ENCODE measurements around the gene TNFAIP8L1.

TNFAIP8L1 gene

DNA sequence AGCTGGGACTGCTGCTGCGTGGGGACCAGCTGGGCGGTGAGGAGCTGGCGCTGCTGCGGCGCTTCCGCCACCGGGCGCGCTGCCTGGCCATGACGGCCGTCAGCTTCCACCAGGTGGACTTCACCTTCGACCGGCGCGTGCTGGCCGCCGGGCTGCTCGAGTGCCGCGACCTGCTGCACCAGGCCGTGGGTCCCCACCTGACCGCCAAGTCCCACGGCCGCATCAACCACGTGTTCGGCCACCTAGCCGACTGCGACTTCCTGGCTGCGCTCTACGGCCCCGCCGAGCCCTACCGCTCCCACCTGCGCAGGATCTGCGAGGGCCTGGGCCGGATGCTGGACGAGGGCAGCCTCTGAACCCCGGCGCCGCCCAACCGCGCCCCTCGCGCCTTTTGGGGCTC is 12.8 kb downstream of the TNFAIP8L1 start:
- 95 to 97% methylated on average over 38 to 40 of the region's 44 CpGs for WGBS, 2 experiments (ENCODE audit: insufficient coverage in 2 of 2)
- Histone ChIP-seq H3K4me1 (ENCODE audit: control insufficient read depth, insufficient read depth, low read length, poor library complexity, severe bottlenecking) (no peaks in the 10 kb centered on the region), H3K36me3 (ENCODE audit: control insufficient read depth, insufficient read depth, low read length) (peaks cover 41% of the 10 kb centered on the region), H3K9me3 (ENCODE audit: control insufficient read depth, low read length) (no peaks in the 10 kb centered on the region), H3K4me3 (ENCODE audit: extremely low read depth, insufficient read depth, low read length, poor library complexity, severe bottlenecking) (no peak overlapping the region), H3K27ac (ENCODE audit: low read depth, low read length, severe bottlenecking) (no peak overlapping the region)

DNA sequence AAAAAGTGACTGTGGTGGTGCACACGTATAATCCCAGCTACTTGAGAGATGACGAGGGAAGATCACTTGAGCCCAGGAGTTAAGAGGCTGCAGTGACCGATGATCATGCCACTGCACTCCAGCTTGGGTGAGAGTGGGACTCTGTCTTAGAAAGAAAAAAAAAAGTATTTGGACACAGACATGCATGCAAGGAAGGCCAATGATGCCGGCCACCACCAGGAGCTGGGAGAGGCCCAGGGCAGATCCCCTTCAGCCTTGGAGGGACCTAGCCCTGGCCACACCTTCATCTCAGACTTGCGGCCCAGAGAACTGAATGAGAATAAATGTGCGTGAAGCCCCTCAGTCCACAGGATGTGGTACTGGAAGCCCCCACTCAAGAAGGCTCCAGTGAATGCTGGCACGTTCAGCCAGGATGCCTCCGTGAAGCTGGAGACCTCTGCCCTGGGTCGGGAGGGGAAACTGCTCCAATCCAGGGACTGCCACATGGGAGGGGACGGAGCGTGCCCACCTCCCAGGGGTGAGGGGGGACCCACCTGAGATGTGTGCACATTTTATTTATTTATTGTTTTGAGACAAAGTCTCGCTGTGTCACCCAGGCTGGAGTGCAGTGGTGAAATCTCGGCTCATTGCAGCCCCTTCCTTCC is 14.6 kb downstream of the TNFAIP8L1 start:
- Histone ChIP-seq H3K36me3 (ENCODE audit: control insufficient read depth, insufficient read depth, low read length) (peaks cover 57% of the 10 kb centered on the region), H3K4me3 (ENCODE audit: extremely low read depth, insufficient read depth, low read length, poor library complexity, severe bottlenecking) (no peak overlapping the region)
- WGBS, 2 experiments (ENCODE audit: insufficient coverage in 2 of 2): 93 to 95% methylated on average over 10 to 11 of the region's 13 CpGs

DNA sequence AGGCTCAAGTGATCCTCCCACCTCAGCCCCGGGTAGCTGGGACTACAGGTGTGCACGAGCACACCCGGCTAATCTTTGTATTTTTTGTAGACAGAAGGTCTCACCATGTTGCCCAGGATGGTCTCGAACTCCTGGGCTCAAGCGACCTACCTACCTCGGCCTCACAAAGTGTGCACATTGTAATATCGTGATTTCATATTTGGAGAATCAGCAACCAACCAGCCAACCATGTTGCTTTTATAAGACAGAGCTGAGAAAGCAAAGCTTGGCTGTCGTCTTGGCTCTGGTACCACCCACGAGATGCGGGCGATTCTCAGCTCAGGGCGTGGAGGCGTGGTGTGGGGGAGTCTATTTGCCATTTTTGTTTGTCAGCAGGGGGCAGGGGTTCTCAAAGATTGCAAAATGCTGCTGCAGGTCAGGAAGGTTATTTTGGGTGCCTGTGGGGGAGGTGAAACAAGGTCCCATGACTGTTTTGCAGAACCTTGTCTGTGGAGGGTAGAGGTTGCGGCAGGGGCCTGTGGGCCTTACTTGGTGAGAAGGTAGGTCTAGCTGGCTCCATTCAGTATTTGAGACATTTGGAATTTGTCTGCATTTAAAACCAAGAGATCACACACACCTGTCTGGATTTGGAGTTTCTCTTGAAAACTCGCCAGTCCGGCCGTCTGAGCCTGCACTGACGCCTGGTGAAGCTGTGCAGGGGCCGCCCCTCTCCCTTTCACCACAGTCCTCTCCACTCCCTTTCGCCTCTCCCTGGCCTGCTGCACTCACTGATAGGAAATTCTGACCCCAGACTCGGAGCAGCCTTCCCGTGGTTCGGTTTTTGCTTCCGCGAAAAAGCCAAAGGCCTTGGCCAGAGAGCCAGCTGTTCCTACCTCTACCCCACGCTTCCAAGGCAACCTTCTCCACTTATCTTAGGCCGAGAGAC is 15.4 kb downstream of the TNFAIP8L1 start:
- H3K9me3 ChIP-seq (ENCODE audit: control insufficient read depth, low read length): no peaks in the 10 kb centered on the region
- H3K36me3 ChIP-seq (ENCODE audit: control insufficient read depth, insufficient read depth, low read length): peaks cover 58% of the 10 kb centered on the region
- WGBS, 2 experiments (ENCODE audit: insufficient coverage in 2 of 2): 95 to 98% methylated on average over 23 to 26 of the region's 27 CpGs
- H3K4me1 ChIP-seq (ENCODE audit: control insufficient read depth, insufficient read depth, low read length, poor library complexity, severe bottlenecking): no peaks in the 10 kb centered on the region
- no peak overlapping the region for H3K4me3 ChIP-seq (ENCODE audit: extremely low read depth, insufficient read depth, low read length, poor library complexity, severe bottlenecking)
- H3K27ac ChIP-seq (ENCODE audit: low read depth, low read length, severe bottlenecking): no peak overlapping the region

More for the DNA sequence above, 14.6 kb downstream of the TNFAIP8L1 start:
- Histone ChIP-seq H3K9me3 (ENCODE audit: control insufficient read depth, low read length) (no peaks in the 10 kb centered on the region), H3K4me1 (ENCODE audit: control insufficient read depth, insufficient read depth, low read length, poor library complexity, severe bottlenecking) (no peaks in the 10 kb centered on the region), H3K27ac (ENCODE audit: low read depth, low read length, severe bottlenecking) (no peak overlapping the region)

GRCh38 chr19:4656102-4656501 is 16.8 kb downstream of the TNFAIP8L1 start:
- H3K4me3 ChIP-seq (ENCODE audit: extremely low read depth, insufficient read depth, low read length, poor library complexity, severe bottlenecking): no peak overlapping the region
- H3K9me3 ChIP-seq (ENCODE audit: control insufficient read depth, low read length): no peaks in the 10 kb centered on the region
- H3K36me3 ChIP-seq (ENCODE audit: control insufficient read depth, insufficient read depth, low read length): peaks cover 72% of the 10 kb centered on the region
- no peak overlapping the region for H3K27ac ChIP-seq (ENCODE audit: low read depth, low read length, severe bottlenecking)
- no peaks in the 10 kb centered on the region for H3K4me1 ChIP-seq (ENCODE audit: control insufficient read depth, insufficient read depth, low read length, poor library complexity, severe bottlenecking)
- WGBS, 2 experiments (ENCODE audit: insufficient coverage in 2 of 2): 96 to 100% methylated on average over 8 of the region's 8 CpGs

DNA sequence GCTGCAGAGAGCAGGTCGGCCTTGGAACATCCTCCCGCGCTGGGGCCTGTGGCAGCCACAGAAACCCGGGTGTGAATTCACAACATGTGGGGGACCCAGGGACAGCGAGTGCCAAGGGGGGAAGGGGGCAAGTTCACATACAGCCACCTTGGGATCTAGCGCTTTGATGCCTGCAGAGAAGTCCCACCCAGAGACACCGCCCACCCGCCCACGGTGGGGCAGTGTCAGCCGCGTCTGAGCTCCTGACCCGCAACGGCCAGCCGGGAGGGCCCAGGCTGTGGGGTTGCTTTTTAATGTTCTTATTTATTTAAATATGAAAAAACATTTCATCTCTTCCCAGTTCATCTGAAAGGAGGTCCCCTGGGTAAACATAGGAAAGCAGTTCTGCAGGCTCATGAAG is 17.9 kb downstream of the TNFAIP8L1 start:
- Histone ChIP-seq H3K36me3 (ENCODE audit: control insufficient read depth, insufficient read depth, low read length) (peaks cover 71% of the 10 kb centered on the region), H3K27ac (ENCODE audit: low read depth, low read length, severe bottlenecking) (no peak overlapping the region), H3K4me3 (ENCODE audit: extremely low read depth, insufficient read depth, low read length, poor library complexity, severe bottlenecking) (no peak overlapping the region), H3K9me3 (ENCODE audit: control insufficient read depth, low read length) (no peaks in the 10 kb centered on the region), H3K4me1 (ENCODE audit: control insufficient read depth, insufficient read depth, low read length, poor library complexity, severe bottlenecking) (no peaks in the 10 kb centered on the region)
- WGBS, 2 experiments (ENCODE audit: insufficient coverage in 2 of 2): 88 to 90% methylated on average over 8 to 9 of the region's 14 CpGs

DNA sequence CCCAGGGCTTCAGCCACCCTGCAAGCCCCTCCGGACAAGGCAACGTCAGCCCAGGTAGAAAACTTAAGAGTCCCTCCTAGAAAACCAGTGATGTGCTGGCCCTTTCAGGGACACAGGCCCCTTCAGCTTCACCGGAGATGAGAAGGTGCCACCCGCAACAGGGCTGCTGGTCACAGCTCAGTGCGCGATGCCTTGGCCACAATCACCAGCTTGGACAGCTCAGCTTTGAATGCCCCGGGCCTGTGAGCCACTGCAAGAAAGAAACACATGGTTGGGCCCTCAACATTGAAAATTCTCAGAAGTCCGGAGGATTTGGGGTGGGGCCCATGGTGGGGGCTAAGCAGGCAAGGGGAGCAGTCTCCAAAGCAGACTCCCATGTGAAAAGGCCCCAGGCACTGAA is 18.5 kb downstream of the TNFAIP8L1 start:
- Histone ChIP-seq H3K9me3 (ENCODE audit: control insufficient read depth, low read length) (no peaks in the 10 kb centered on the region), H3K4me3 (ENCODE audit: extremely low read depth, insufficient read depth, low read length, poor library complexity, severe bottlenecking) (no peak overlapping the region), H3K4me1 (ENCODE audit: control insufficient read depth, insufficient read depth, low read length, poor library complexity, severe bottlenecking) (no peaks in the 10 kb centered on the region), H3K36me3 (ENCODE audit: control insufficient read depth, insufficient read depth, low read length) (peaks cover 71% of the 10 kb centered on the region), H3K27ac (ENCODE audit: low read depth, low read length, severe bottlenecking) (no peak overlapping the region)
- WGBS, 2 experiments (ENCODE audit: insufficient coverage in 2 of 2): 95 to 98% methylated on average over 6 to 8 of the region's 8 CpGs

GRCh38 chr19:4660181-4660791 is 21.0 kb downstream of the TNFAIP8L1 start:
- Histone ChIP-seq H3K27ac (ENCODE audit: low read depth, low read length, severe bottlenecking) (no peak overlapping the region), H3K9me3 (ENCODE audit: control insufficient read depth, low read length) (no peaks in the 10 kb centered on the region), H3K4me1 (ENCODE audit: control insufficient read depth, insufficient read depth, low read length, poor library complexity, severe bottlenecking) (no peaks in the 10 kb centered on the region), H3K4me3 (ENCODE audit: extremely low read depth, insufficient read depth, low read length, poor library complexity, severe bottlenecking) (no peak overlapping the region), H3K36me3 (ENCODE audit: control insufficient read depth, insufficient read depth, low read length) (peaks cover 79% of the 10 kb centered on the region)
- WGBS, 2 experiments (ENCODE audit: insufficient coverage in 2 of 2): 90 to 95% methylated on average over 8 to 15 of the region's 15 CpGs

DNA sequence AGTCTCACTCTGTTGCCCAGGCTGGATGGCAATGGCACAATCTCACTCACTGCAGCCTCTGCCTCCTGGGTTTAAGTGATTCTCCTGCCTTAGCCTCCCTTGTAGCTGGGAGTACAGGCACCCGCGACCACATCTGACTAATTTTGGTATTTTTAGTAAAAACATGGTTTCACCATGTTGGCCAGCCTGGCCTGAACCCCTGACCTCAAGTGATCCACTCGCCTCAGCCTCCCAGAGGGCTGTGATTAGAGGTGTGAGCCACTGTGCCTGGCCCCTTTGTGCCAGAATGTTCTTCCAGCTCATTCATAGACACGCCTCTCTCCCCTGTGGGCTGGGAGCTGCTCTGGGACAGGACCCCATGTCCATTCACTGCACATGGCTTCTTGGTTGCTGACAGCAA is 21.7 kb downstream of the TNFAIP8L1 start:
- peaks cover 80% of the 10 kb centered on the region for H3K36me3 ChIP-seq (ENCODE audit: control insufficient read depth, insufficient read depth, low read length)
- WGBS, 2 experiments (ENCODE audit: insufficient coverage in 2 of 2): 93 to 100% methylated on average over 2 to 4 of the region's 4 CpGs

DNA sequence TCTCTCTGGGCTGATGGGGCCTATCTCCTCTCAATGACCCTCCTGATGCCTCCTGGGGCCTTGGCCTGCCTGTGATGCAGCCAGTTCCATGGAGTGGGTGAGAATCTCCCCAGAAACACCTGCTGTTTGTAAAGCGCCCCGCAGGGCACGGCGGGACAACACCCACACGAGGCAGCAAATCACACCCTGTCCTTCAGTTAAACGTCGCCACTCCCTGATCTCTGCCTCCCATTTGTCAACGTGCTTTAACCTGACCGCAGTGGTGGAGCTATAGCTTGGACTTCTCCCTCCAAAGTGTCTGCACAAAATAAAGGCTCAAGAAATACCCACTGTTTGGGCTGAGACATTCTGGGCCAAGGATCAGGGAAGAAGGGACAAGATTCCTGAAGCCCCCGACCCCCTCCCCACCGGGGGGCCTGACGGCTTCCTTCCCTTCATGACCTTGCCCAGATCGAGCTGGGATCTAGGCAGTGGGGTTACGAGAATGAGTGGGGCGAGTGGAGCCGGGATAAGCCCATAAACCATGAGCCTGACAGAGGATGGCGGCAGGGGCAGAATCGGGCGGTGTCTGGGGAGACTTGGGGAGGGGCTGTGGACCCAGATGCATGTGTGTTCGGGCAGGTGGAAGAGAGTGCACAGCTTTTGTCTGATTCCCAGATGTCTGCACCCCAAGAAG is 22.8 kb downstream of the TNFAIP8L1 start:
- no peak overlapping the region for H3K27ac ChIP-seq (ENCODE audit: low read depth, low read length, severe bottlenecking)
- WGBS, 2 experiments (ENCODE audit: insufficient coverage in 2 of 2): 94 to 97% methylated on average over 15 to 17 of the region's 20 CpGs
- H3K36me3 ChIP-seq (ENCODE audit: control insufficient read depth, insufficient read depth, low read length): peaks cover 77% of the 10 kb centered on the region
- no peaks in the 10 kb centered on the region for H3K4me1 ChIP-seq (ENCODE audit: control insufficient read depth, insufficient read depth, low read length, poor library complexity, severe bottlenecking)
- no peak overlapping the region for H3K4me3 ChIP-seq (ENCODE audit: extremely low read depth, insufficient read depth, low read length, poor library complexity, severe bottlenecking)
- H3K9me3 ChIP-seq (ENCODE audit: control insufficient read depth, low read length): no peaks in the 10 kb centered on the region

More for the DNA sequence above, 21.7 kb downstream of the TNFAIP8L1 start:
- Histone ChIP-seq H3K4me3 (ENCODE audit: extremely low read depth, insufficient read depth, low read length, poor library complexity, severe bottlenecking) (no peak overlapping the region), H3K27ac (ENCODE audit: low read depth, low read length, severe bottlenecking) (no peak overlapping the region), H3K4me1 (ENCODE audit: control insufficient read depth, insufficient read depth, low read length, poor library complexity, severe bottlenecking) (no peaks in the 10 kb centered on the region), H3K9me3 (ENCODE audit: control insufficient read depth, low read length) (no peaks in the 10 kb centered on the region)

DNA sequence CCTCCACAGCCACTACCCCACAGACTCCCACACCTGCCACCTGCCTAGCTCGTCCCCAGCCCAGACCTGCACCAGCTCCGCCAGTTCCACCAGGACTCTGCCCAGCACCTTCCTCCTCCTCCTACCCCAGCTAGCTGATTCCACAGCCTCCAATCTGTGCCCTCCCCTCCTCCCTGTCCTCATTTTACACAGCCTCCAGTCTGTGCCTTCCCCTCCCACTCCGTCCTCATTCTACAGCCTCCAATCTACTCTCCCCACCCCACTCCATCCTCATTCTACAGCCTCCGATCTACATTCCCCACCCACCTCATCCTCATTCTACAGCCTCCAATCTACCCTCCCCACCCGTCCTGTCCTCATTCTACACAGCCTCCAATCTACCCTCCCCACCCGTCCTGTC is 23.5 kb downstream of the TNFAIP8L1 start:
- Histone ChIP-seq H3K36me3 (ENCODE audit: control insufficient read depth, insufficient read depth, low read length) (peaks cover 79% of the 10 kb centered on the region), H3K4me1 (ENCODE audit: control insufficient read depth, insufficient read depth, low read length, poor library complexity, severe bottlenecking) (no peaks in the 10 kb centered on the region), H3K4me3 (ENCODE audit: extremely low read depth, insufficient read depth, low read length, poor library complexity, severe bottlenecking) (no peak overlapping the region), H3K27ac (ENCODE audit: low read depth, low read length, severe bottlenecking) (no peak overlapping the region), H3K9me3 (ENCODE audit: control insufficient read depth, low read length) (no peaks in the 10 kb centered on the region)
- WGBS, 2 experiments (ENCODE audit: insufficient coverage in 2 of 2): 92 to 94% methylated on average over 3 to 6 of the region's 6 CpGs
